GM12891 (cell line): ENCODE measurements around the gene PTPN4.

Source experiments
- POLR2A ChIP-seq: IDR thresholded peaks from 2 replicates; pipeline ENCODE4 v1.6.1; 2011; ENCODE audit warnings: low read depth, low read length, control low read depth
- POLR2AphosphoS5 ChIP-seq: IDR thresholded peaks from 2 replicates; pipeline ENCODE4 v1.6.1; 2011; ENCODE audit warnings: low read depth, low read length, control low read depth
- POU2F2 ChIP-seq: IDR thresholded peaks from 2 replicates; pipeline ENCODE4 v1.6.1; 2011; ENCODE audit warnings: low read depth, mild to moderate bottlenecking, control low read depth, low read length, moderate library complexity
- SPI1 ChIP-seq: IDR thresholded peaks from 2 replicates; pipeline ENCODE4 v1.6.1; 2011; ENCODE audit warnings: low read depth, low read length, control low read depth

GRCh38 chr2:119728421-119728820, 31.3 kb upstream of the PTPN4 start:
- TF ChIP-seq POLR2AphosphoS5 (no peak), POLR2A (no peak), POU2F2 (no peak), SPI1 (no peak)
